Activated CD8-positive, alpha-beta memory T cell treated with anti-CD3 and anti-CD28 coated beads, Interleukin-2, amount 50 U/mL, for 24 hours (primary cell): ENCODE measurements around the gene B4GALT3.

Experiments
- DNase-seq: peaks from one replicate; pipeline ENCODE4 v3.0.0-alpha.2; 2020; ENCODE audit errors: extremely low read depth

Gene B4GALT3

DNA sequence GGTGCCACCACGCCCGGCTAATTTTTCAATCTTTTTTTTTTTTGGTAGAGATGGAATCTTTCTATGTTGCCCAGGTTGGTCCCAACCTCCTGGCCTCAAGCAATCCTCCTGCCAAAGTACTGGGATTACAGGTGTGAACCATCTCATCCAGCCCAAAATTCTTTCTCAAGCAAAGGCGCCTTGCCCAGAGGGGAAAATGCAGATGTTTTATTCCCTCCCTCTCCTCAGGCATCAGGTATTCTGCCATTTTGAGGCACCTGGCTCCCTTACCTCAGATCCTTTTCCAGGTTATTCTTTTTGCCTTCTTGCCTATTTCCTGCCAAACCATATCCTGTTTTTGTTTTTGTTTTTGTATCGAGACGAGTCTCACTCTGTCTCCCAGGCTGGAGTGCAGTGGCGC, 11.1 kb upstream of the B4GALT3 start:
- DNase-seq: no peak

DNA sequence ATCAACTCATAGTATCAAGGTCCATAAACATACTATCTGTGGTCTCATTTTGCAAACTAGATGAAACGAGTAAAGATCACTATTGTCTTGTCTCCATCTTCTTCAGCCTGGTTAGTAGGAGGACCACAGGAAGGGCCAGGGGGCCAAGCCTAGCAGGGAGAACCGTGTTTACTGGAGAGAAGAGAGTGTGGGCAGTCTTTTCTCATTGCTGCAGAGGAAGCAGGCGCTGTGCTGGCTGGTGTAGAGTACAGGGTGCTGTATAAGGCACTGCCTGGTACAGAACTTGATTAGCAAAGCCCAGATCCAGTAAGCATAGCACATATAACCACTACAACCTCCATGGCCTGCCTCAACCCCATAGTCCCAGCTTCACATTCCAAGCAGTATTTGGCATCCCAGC, 10.0 kb upstream of the B4GALT3 start:
- DNase-seq: no peak

DNA sequence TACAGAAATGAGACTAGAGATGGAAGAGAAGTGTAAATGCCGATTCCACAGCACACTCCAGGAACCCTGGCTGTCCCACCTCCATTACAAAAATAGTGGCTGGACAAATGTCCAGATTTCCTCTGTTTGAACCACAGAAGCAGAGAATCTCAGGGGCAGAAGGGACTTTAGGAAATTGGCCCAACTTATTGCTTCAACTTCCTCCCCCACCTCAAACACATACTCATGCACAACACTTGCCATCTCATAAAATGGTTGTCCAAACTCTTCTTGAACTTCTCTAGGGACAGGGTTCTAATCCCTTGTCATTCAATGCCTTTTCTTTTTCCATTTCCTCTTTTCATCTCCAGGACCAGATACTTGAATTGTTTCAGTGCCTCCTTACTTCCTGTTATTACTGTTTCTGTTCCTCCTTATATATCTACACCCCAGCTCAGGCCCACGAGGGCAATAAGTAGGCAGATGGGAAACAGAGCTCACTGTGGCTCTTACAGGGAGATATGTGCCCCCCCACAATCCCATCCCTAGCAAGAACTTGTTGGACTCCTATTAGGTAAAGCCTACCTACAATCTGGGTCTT, 8.5 kb upstream of the B4GALT3 start:
- no peak for DNase-seq

DNA sequence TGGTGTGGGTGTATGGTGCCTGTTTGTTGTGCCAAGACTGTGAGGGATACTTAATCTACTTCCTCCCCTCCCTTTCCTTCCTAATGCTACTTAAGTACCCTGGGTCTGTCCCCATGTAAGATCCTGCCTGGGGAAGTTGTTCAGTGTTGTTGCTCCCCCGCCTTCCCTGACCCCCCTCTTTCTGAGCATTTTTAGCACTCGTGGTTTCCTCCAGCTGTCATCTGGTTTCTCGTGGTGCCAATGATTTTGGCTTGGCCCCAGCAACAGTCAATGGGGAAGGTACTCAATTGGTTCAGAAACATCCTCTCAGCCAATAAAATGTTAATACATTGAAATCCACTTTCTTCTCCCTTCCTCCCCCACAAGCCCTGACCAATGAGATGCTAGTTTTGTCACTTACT, 8.0 kb upstream of the B4GALT3 start:
- DNase-seq: peak; percentile 45

DNA sequence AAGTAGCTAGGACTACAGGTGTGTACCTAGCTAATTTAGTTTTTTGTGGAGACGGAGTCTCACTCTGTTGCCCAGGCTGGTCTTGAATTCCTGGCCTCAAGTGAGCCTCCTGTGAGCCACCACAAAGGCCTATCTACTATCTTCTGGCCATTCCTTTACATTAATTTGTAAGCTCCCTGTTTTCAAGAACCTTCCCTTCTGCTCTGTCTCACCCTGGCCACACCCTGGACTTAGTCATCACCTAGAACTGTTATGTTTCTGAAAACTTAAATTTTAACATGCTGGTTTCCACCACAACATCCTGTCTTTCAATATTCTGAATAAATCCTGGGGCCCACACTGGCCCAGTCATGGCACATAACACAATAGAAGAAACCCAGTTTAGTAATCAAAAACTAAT, 4.9 kb upstream of the B4GALT3 start:
- DNase-seq: no peak

DNA sequence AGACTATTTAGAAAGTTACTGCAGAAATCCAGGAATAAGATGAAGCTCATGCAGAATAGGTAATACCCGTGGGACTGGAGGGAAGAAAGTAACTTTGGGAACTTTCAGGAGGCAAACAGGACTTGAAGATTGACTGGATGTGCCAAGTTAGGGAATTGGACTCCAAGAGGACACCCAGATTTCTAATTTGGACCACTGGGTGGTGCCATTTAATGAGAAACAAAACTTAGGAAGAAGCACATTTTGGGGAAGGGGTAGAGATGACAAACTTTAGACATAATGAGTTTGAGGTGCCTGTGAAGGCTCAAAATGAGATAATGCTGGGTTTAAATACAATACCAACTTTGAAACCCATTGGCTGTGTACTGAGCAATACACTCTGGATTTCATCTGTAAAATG, 3.3 kb upstream of the B4GALT3 start:
- DNase-seq: no peak

DNA sequence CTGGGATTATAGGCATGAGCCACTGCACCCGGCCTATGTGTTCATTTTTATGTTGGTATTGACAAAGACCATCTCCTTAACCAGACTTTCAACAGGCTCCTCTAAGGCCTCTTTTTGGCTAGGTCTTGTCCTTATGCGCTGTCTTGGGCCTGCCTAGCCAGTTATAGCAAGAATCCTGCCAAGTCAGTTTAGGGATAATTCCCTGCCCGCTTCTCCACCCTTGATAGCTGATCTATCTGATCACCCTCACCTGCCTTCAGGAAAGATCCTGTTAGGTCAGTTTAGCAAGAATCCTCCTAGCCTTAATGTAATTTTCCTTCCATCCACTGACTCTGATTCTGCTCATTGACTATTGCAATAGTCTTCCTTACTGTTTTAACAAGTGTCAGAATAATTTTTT, 2.4 kb upstream of the B4GALT3 start:
- DNase-seq: no peak

DNA sequence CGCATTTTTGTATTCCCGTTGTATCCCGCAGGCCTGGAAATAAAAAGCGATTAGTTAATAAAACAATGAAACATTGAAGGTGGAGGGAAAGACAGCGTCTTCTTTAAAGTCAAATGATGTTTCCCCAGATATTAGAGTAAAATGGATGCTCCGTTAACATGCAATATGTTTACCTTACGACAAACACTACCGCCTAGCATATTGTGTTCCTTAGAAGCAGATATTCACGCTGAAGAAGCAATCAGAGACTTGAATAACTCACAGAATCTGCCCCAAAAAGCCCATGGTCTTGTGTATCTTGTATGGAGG, 583 bp upstream of the B4GALT3 start:
- DNase-seq: no peak

DNA sequence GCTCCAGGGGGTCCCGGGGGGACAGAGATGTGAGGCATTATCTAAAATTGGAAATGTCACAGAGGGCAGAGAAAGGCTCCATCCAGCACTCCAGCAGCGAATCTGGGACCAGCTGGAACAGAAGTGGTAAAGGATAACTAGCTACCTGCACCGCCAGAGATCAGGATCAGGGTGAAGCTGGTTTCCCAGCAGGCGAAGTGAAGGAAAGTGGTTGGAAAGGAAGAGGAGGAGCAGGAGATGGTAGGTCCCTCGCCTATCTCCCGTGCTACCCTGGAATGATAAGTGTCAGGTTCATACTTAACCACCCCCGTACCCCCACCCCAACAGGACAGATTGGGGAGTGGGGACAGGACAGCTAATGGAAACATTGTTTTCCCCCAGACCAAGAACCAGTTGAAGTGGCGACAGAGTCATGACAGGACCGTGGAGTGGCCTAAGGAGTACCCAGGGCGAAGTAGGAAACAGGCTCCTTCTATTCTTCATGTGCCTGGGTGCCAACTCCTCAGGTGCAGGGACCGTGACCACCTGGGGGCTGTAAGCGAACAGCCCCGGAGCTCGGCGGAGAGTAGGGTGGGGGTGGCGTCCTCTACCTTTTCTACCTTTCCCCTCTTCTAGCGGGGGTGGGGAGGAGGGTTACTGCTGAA, 717 bp downstream of the B4GALT3 start:
- DNase-seq: no peak

DNA sequence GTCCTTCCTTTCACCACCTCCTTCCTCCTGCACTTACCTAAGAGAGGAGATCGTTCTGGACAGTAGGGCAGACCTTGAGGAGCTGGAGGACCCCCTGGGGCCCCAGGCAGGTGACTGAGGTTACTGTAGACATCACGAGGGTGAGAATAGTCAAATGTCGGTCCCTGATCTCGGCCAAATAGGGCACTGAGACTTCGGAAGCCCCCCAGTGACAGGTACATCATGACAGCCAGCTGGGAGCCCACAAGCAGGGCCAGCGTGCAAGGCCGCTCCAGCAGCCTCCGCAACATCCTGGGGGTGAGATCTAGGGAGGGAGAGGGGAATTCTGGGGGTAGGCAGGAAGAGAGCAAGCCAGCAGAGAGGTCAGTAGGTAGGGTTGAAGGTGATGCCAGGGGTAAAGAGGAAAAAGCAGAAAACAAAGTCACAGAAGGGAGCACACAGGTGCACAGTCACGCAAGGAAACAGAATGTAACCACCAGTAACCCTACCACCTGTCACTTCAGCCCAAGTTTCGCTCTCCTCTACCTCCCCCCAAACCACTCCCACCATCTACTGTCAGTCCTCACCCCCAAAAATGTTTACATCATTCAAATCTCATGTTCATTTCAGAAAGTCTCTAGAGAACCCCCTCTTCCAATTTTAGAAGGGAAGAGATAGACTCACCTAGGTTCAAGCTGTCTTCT, 1.4 kb downstream of the B4GALT3 start:
- DNase-seq: no peak

DNA sequence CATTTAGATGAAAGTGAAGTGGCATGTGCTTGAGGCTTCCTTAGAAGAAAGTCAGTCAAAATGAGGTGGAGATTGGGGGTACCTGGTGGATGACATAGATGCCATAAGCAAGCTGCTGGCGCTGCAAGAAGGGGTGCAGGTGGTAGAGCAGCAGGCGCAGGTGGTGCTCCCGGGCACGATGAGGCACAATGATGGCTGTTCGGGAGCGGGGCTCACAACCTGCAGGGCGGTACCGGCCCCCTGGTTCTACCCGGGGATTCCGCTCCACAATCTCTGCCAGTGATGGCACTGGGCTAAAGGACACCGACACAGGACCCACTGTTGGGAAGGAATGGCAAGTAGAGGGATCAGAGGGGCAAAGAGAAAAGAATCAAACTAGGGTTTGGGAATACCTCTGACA, 2.4 kb downstream of the B4GALT3 start:
- DNase-seq: no peak

DNA sequence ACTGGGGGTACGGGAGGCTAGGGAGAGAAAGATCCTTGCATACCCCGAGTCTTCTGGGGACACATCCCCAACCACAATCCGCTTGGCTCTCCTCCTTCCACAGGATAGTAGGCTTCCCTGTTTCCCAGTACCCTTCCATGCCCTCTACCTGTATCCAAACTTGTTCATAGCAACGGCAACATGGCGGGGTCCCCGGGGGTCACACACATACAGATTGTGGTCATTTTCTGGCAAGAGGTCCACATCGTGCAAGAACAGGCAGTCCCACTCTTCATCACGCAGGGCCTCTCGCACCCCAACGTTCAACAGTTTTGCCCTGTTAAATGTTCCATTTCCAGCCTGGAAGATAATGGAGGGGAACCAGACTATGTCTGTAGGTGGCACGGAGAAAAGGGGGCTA, 3.6 kb downstream of the B4GALT3 start:
- no peak for DNase-seq

DNA sequence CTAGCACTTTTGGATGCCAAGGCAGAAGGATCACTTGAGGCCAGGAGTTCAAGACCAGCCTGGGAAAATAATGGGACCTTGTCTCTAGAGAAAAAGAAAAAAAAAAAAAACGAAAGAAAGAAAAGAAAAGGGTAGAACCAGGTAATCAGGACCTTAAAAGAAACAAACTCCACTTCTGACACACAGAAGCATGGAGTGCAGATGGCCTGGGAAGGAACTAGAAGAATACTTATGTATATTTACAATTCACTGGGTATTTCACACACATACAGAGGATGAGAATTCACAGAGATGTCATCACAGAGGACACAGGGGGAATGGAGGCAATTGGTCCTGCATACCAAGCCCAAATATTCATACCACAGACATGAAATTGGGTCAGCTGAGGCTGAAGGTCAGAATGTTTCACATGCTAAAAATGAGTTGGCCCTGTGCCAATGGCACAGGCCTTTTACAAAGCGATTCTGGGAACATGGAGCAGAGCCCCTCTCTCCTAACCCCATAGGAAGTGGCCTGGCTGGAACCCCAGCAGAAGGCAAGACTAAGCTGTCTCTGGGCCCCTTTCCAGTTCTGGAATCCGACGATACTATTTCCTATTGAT, 4.4 kb downstream of the B4GALT3 start:
- no peak for DNase-seq

DNA sequence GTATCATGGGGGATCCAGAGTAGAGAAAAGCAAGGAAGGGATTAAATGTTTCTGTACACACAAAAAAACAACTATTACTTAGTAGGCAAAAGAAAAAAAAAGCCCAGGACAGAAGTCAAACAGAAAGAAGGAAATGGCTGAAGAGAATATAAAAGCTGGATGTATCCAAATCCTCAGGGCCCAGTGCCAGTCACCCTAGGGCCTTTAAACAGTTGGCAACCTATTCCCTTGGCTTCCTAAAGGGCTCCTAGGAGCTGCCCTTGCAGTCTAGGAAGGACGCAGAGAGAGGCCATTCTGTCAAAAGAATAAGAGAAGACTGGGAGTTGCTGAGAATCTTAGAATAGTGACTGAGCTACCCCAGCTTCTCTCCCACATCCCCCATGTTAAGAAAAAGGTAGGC, 5.0 kb downstream of the B4GALT3 start:
- DNase-seq: no peak

DNA sequence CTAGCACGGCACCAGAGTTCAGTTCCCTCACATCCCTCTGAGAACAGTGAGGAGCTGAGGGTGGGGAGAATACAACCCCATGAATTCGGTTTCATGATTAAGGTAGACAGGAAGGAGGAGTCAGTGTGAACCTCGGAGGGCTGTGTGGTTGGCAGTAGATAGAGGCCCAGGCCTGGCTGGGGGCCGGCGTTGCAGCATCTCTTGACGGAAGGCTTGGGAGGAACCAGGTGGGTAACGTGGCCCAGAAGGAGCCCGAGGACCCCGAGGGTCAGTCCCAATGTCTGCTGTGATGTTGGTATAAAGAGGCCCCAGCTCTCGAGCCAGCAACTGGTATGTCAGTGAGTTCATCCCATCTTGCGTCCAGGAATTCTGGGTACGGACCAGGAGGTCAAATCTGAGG, 5.6 kb downstream of the B4GALT3 start:
- no peak for DNase-seq

DNA sequence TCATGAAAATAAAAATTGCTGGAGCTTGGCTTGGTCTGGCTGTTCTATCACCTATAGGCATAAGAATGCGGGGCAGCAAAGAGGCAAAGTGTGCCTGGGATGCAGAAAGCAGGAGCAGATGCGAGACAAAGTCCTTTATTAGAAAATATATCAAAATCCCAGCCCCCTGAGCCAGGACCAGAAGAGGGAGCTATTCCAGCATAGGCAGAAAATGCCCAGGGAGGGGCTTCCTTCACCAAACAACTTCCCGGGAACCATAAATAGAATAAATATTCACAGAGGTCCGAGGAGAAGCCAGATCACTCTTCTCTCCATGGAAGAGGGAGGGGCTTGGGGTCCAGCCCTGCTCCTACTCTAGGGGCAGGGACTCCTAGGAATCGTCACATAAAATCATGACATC, 6.1 kb downstream of the B4GALT3 start:
- DNase-seq: no peak

DNA sequence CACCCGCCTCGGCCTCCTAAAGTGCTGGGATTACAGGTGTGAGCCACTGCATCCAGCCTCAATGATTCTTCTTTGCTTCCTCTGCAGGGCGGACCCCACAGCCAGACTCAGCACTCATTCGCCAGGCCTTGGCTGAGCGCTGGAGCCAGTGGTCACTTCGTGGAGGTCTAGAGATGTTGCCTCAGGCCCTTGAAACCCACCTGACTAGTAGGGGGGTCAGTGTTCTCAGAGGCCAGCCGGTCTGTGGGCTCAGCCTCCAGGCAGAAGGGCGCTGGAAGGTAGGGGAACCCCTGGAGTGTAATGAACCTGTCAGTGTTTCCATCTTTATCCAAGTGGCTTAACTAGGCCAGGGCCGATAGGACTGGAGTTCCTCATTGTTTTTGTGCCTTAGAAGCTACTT, 8.4 kb downstream of the B4GALT3 start:
- no peak for DNase-seq

DNA sequence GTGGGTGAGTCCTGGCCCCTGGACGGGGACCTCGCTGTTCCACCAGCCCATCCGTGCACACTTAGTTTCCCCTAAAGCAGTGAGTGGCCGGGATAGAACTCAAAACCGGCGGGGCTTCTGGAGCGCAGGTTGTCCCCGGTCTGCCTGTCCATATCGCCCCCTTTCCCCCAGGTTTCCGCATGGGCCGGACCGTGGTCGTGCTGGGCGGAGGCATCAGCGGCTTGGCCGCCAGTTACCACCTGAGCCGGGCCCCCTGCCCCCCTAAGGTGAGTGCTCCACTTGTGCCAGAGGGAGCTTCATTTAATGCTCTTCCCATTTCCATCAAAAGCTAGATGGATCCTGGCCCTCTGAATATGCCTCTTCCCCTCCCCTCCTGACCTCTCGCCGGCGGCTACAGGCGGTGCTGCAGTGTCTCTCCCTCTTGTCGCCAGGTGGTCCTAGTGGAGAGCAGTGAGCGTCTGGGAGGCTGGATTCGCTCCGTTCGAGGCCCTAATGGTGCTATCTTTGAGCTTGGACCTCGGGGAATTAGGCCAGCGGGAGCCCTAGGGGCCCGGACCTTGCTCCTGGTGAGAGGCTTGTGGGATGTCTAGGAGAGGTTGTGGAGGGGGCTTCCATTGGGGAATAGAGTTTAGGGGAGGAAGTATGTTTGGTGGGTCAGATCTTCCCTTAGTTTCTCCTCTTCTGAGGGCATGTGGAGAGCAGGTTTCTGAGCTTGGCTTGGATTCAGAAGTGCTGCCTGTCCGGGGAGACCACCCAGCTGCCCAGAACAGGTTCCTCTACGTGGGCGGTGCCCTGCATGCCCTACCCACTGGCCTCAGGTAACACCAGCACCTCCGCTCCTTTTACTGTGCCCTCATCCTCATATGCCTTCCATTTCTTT, 10.4 kb downstream of the B4GALT3 start:
- no peak for DNase-seq

DNA sequence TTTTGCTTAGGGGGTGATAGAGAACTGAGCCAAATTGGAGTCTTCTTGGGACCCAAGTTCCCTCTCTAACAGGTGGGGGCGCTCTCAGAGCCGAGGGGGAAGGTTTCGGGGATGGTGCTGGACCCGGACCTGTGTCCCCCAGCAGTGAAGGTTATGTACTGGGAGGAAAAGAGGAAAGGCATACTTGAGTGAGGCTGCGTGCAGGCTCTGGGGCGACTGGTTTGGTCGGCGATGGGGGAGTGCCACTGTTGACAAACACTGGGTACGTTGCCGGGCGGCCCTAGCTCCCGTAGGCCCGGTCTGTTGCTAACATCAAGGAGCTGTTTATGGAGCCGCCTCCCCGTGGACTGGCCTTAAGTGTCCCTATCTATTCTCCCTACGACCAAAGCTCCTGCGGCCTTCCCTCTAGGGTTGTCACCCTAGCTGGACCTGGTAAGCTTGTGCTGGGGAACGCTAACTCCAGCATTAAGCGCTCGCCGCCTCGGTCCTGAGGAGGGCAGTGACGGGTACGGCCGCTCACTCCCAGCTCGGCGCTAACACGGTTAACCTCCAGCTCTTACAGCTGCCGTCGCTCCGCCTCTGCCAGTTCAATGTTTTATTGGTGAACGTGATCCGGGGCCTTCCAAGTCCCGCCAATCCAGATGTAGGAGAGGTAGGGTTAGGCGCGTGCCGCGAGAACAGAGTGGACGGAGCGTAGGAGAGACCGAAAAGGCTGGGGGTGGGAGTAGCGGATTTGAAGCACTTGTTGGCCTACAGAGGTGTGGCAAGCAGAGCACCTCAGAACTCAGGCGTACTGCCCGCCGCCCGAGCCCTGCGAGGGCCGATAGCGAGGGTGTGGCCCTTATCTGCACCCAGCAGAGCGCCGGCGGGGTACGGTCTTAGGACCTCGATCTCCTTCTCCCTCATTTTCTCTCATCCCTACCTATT, 11.3 kb downstream of the B4GALT3 start, which contains the start of gene PPOX:
TSS of gene PPOX (plus strand) at position 685 of the 927 bp plus-strand sequence. CDS start 422 bp downstream, outside the sequence.
- peak; percentile 89 for DNase-seq

DNA sequence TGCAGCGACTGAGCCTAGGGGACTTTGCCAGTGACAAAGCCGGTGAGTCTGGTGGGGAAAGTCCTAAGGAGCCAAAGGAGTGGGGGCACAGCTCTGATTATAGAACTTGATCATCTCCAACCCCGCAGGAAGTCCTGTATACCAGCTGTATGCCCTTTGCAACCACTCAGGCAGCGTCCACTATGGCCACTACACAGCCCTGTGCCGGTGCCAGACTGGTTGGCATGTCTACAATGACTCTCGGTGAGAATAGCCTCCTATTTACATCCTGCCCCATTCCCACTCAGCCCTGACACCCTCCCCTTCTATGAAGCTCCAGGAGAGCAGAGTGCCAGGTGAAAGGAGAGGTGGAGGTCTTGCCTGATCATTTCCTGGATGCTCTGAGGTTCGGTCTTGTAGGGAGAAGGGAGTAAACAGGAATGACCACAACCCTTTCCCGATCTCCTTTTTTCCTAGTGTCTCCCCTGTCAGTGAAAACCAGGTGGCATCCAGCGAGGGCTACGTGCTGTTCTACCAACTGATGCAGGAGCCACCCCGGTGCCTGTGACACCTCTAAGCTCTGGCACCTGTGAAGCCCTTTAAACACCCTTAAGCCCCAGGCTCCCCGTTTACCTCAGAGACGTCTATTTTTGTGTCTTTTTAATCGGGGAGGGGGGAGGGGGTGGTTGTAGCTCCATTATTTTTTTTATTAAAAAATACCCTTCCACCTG, 12.3 kb downstream of the B4GALT3 start:
- no peak for DNase-seq
